Measurements from ENCODE around the gene SBK2.
"Not testable (repeated sequence)": the region's sequence is repeated elsewhere in the genome, so short reads cannot be mapped to it uniquely, and the experiment has no call there.

Gene SBK2

GRCh38 chr19:55535173-55535964 is 1.6 kb downstream of the SBK2 start:
- no peak for DNase-seq (ENCODE audit: low spot score)

- not testable (repeated sequence) for DNase-seq (ENCODE audit: low spot score)
These were observed 2.7 kb downstream of the SBK2 start for GRCh38 chr19:55534280-55534679.

GRCh38 chr19:55530996-55531395 is 5.9 kb downstream of the SBK2 start:
- no peak for DNase-seq (ENCODE audit: low spot score)

- no peak for DNase-seq (ENCODE audit: low spot score)
These were observed 7.2 kb downstream of the SBK2 start for GRCh38 chr19:55529636-55530234.

GRCh38 chr19:55528030-55528803 is 8.7 kb downstream of the SBK2 start:
- no peak for DNase-seq (ENCODE audit: low spot score)

- DNase-seq (ENCODE audit: low spot score) = no peak
These were observed 9.5 kb downstream of the SBK2 start for GRCh38 chr19:55527197-55528029.

- peak; percentile 72 for DNase-seq (ENCODE audit: low spot score)
These were observed 10.4 kb downstream of the SBK2 start for GRCh38 chr19:55526216-55527196.

GRCh38 chr19:55525289-55526101 is 11.4 kb downstream of the SBK2 start:
- no peak for DNase-seq (ENCODE audit: low spot score)

- no peak for DNase-seq (ENCODE audit: low spot score)
These were observed 16.1 kb downstream of the SBK2 start for GRCh38 chr19:55520691-55521292.

- DNase-seq (ENCODE audit: low spot score) = peak; percentile 80
These were observed 17.3 kb downstream of the SBK2 start for GRCh38 chr19:55519451-55520311.

GRCh38 chr19:55516878-55517620 is 19.9 kb downstream of the SBK2 start:
- peak; percentile 100 for DNase-seq (ENCODE audit: low spot score)

GRCh38 chr19:55508120-55508519 is 28.8 kb downstream of the SBK2 start:
- DNase-seq (ENCODE audit: low spot score) = no peak

- DNase-seq (ENCODE audit: low spot score) = no peak
These were observed 32.0 kb downstream of the SBK2 start for GRCh38 chr19:55504981-55505380.

GRCh38 chr19:55504252-55504603 is 32.7 kb downstream of the SBK2 start:
- DNase-seq (ENCODE audit: low spot score) = no peak

GRCh38 chr19:55503502-55504251 is 33.3 kb downstream of the SBK2 start:
- DNase-seq (ENCODE audit: low spot score) = peak; percentile 99

- no peak for DNase-seq (ENCODE audit: low spot score)
These were observed 33.8 kb downstream of the SBK2 start for GRCh38 chr19:55503157-55503501.
